A549 (cell line): Measurements from ENCODE around the gene SHC4. TPM values are rescaled to one million over a fixed set of nuclear protein-coding genes. Genes with fewer than 3 reads are reported as not detected.
"Not testable (repeated sequence)": the region's sequence is repeated elsewhere in the genome, so short reads cannot be mapped to it uniquely, and the experiment has no call there.

ENCODE experiments used
- ATAC-seq, 2 experiments: fragments of 200-7000 bp in 1 of 2; fragments of >200 bp in 1 of 2; cut with Nextera tagmentation in 1 of 2; cut with Tn5 transposase in 1 of 2; 3 replicates each; pipeline versions ENCODE4 v1.8.0 to v1.9.1; 2018 to 2020; ENCODE audit warnings: mild to moderate bottlenecking in 1 of 2, moderate library complexity in 1 of 2
- CTCF ChIA-PET: fragments of 300-600 bp; sonication (Branson Sonifier 250); formaldehyde crosslinking; extraction: SDS; loops from one replicate; lab custom pipeline; 2021; ENCODE audit warnings: antibody characterized with exemption, inconsistent platforms; lab: Yijun Ruan, JAX
- POLR2A ChIA-PET: fragments of 350-600 bp; formaldehyde crosslinking; extraction: SDS; loops from one replicate; lab custom pipeline; 2021; ENCODE audit warnings: antibody characterized with exemption, inconsistent platforms; lab: Yijun Ruan, JAX
- DNase-seq, 2 experiments: peaks; one replicate each; pipeline versions ENCODE4 v3.0.0 to v3.0.0-alpha.2; 2011 to 2016; ENCODE audit warnings: low read depth in 1 of 2, low spot score in 1 of 2
- FAIRE-seq: peaks from 2 replicates; lab custom pipeline; 2011; peaks lifted over from hg19 to GRCh38; lab: Jason Lieb, UNC
- H3K27ac ChIP-seq, 2 experiments: fragments of >200 bp; sonication (Bioruptor Twin); formaldehyde crosslinking; 3 replicates each; pipeline ENCODE4 v1.5.1; 2016 to 2017
- H3K4me1 ChIP-seq: fragments of >200 bp; sonication (Bioruptor Twin); formaldehyde crosslinking; 3 replicates; pipeline ENCODE4 v1.6.1; 2016
- H3K4me2 ChIP-seq: fragments of >200 bp; sonication (Bioruptor Twin); formaldehyde crosslinking; 3 replicates; pipeline ENCODE4 v1.6.1; 2016
- H3K4me3 ChIP-seq: fragments of >200 bp; sonication (Bioruptor Twin); formaldehyde crosslinking; 3 replicates; pipeline ENCODE4 v1.5.1; 2016
- H3K9me3 ChIP-seq: fragments of >200 bp; sonication (Bioruptor Twin); formaldehyde crosslinking; 3 replicates; pipeline ENCODE4 v1.6.1; 2016
- CBX8 ChIP-seq: fragments of 200-600 bp; sonication (generic); IDR thresholded peaks from 2 replicates; pipeline ENCODE4 v1.6.1; 2016
- CHD2 ChIP-seq: fragments of 150-350 bp; IDR thresholded peaks from 2 replicates; pipeline ENCODE4 v1.6.1; 2014; ENCODE audit warnings: low read length; ENCODE audit not compliant: partially characterized antibody
- CHD4 ChIP-seq: fragments of 200-600 bp; sonication (generic); IDR thresholded peaks from 2 replicates; pipeline ENCODE4 v1.6.1; 2016; ENCODE audit warnings: antibody characterized with exemption, mild to moderate bottlenecking, borderline replicate concordance
- E2F6 ChIP-seq: IDR thresholded peaks from 2 replicates; pipeline ENCODE4 v1.6.1; 2012; ENCODE audit warnings: low read depth, borderline replicate concordance
- EP300 ChIP-seq, 2 experiments: fragments of >200 bp; sonication (Bioruptor Twin); formaldehyde crosslinking; IDR thresholded peaks; 2 replicates in 1 of 2; 3 replicates in 1 of 2; pipeline ENCODE4 v1.6.1; 2016 to 2017
- ESRRA ChIP-seq: fragments of 150-350 bp; IDR thresholded peaks from 2 replicates; pipeline ENCODE4 v1.6.1; 2014; ENCODE audit warnings: mild to moderate bottlenecking, low read length, borderline replicate concordance
- FOSL2 ChIP-seq, 2 experiments: fragments of 450-650 bp in 1 of 2; fragments of >200 bp in 1 of 2; sonication (Bioruptor Twin) in 1 of 2; formaldehyde crosslinking; IDR thresholded peaks; 2 replicates each; pipeline versions ENCODE4 v1.5.0 to v1.6.1; 2016 to 2020; ENCODE audit warnings: mild to moderate bottlenecking in 1 of 2, moderate library complexity in 1 of 2
- FOXS1 ChIP-seq: fragments of 250-450 bp; sonication (Bioruptor Pico); IDR thresholded peaks from 2 replicates; pipeline ENCODE4 v1.5.0; 2020; ENCODE audit warnings: mild to moderate bottlenecking, moderate library complexity
- GATA3 ChIP-seq: IDR thresholded peaks from 2 replicates; pipeline ENCODE4 v1.6.1; 2012; ENCODE audit warnings: borderline replicate concordance
- HDAC2 ChIP-seq: fragments of 200-600 bp; sonication (generic); IDR thresholded peaks from 2 replicates; pipeline ENCODE4 v1.6.1; 2016
- JUNB ChIP-seq: fragments of >200 bp; sonication (Bioruptor Twin); formaldehyde crosslinking; IDR thresholded peaks from 2 replicates; pipeline ENCODE4 v1.6.1; 2016
- NFE2L2 ChIP-seq: fragments of 150-350 bp; conservative IDR thresholded peaks from 2 replicates; pipeline ENCODE4 v1.6.1; 2014; ENCODE audit warnings: low read length
- PHF8 ChIP-seq: fragments of 200-600 bp; sonication (generic); IDR thresholded peaks from 2 replicates; pipeline ENCODE4 v1.6.1; 2016; ENCODE audit warnings: low read depth, mild to moderate bottlenecking, antibody characterized with exemption, moderate library complexity, borderline replicate concordance
- RNF2 ChIP-seq: fragments of 200-600 bp; sonication (generic); IDR thresholded peaks from 2 replicates; pipeline ENCODE4 v1.6.1; 2016; ENCODE audit warnings: low read depth, mild to moderate bottlenecking, antibody characterized with exemption, moderate library complexity, borderline replicate concordance
- SMC3 ChIP-seq: fragments of >200 bp; sonication (Bioruptor Twin); formaldehyde crosslinking; IDR thresholded peaks from 3 replicates; pipeline ENCODE4 v1.6.1; 2018; ENCODE audit warnings: inconsistent platforms
- SREBF2 ChIP-seq: fragments of 450-650 bp; IDR thresholded peaks from 2 replicates; pipeline ENCODE4 v1.6.1; 2014; ENCODE audit warnings: mild to moderate bottlenecking, moderate library complexity
- TP53 ChIP-seq: fragments of 250-450 bp; sonication (Bioruptor Pico); IDR thresholded peaks from 2 replicates; pipeline ENCODE4 v1.5.0; 2021; ENCODE audit warnings: mild to moderate bottlenecking, moderate library complexity
- ZC3H11A ChIP-seq: fragments of 450-650 bp; IDR thresholded peaks from 2 replicates; pipeline ENCODE4 v1.6.1; 2014; ENCODE audit warnings: antibody characterized with exemption, mild to moderate bottlenecking
- ZNF302 ChIP-seq: fragments of 250-450 bp; sonication (Bioruptor Pico); IDR thresholded peaks from 2 replicates; pipeline ENCODE4 v1.9.0; 2021; ENCODE audit warnings: inconsistent platforms, mild to moderate bottlenecking, moderate library complexity
- WGBS: methylation state at CpG from one replicate; pipeline ENCODE4 v1.1.6; 2017; ENCODE audit errors: missing lambda C conversion rate; 5-methylcytosine and 5-hydroxymethylcytosine counted together
- polyA plus RNA-seq, 4 experiments: library from polyadenylated mRNA; depleted of rRNA in 3 of 4; stranded (reverse); fragments of >200 nt; fragmentation: RNase III in 1 of 4; extraction: RNeasy Plus Mini Kit Qiagen cat#74134 plus additional on column Dnase treatment in 1 of 4; gene quantifications; 2 replicates in 3 of 4; 3 replicates in 1 of 4; pipeline ENCODE4 v1.2.3, GENCODE V29; 2011 to 2017
- TF ChIP-seq, protein P1 (sequence below): fragments of 450-650 bp; IDR thresholded peaks from 2 replicates; pipeline ENCODE4 v1.6.1; 2014; ENCODE audit warnings: antibody characterized with exemption
- TF ChIP-seq, protein P2 (sequence below): IDR thresholded peaks from 2 replicates; pipeline ENCODE4 v1.6.1; 2012
- TF ChIP-seq, protein P3 (sequence below): fragments of >200 bp; sonication (Bioruptor Twin); formaldehyde crosslinking; IDR thresholded peaks from 3 replicates; pipeline ENCODE4 v1.5.1; 2016
- TF ChIP-seq, protein P4 (sequence below): fragments of >200 bp; sonication (Bioruptor Twin); formaldehyde crosslinking; IDR thresholded peaks from 3 replicates; pipeline ENCODE4 v1.6.1; 2016
- TF ChIP-seq, protein P5 (sequence below): fragments of 250-450 bp; sonication (Bioruptor Pico); IDR thresholded peaks from 2 replicates; pipeline ENCODE4 v1.5.0; 2020; ENCODE audit warnings: low read depth, mild to moderate bottlenecking, moderate library complexity

The SHC4 gene
- polyA plus RNA-seq, 2 of the 4 experiments (the other 2 are of a cell fraction): 0.08 to 0.16 TPM

DNA sequence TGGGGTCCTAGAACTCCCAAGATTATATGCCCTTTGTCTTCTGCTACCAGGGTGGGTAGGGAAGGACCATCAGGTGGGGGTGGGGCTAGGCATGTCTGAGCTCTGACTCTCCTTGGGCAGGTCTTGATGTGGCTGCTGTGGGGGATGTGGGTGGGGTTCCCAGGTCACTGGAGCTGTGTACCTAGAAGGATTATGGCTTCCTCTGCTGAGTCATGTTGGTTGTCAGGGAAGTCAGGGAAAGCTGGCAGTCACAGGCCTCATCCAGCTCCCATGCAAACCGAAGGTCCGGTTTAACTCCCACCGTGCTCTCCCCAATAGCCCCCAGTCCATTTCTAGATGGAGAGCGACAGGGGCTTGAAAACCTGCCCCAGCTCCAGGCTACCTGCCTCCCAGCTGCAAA, 50.6 kb downstream of the SHC4 start:
- FAIRE-seq (no peak), DNase-seq (peak in 1 of 2 experiments; percentile 12), ATAC-seq (no peak)
- 70% methylated on average over 2 of the region's 4 CpGs for WGBS
- no peak overlapping the region for H3K4me3 ChIP-seq
- 0 out of 3 replicates have a peak, but pooled peaks cover 4% of the 10 kb centered on the region for H3K4me1 ChIP-seq
- ChIA-PET POLR2A (no interaction called here), CTCF (interaction anchor here (0.9 to 1.3 kb wide), 2 partner anchors 56 to 133 kb away, joined by 3 read pairs; partner anchors contain the start of gene SECISBP2L)
- H3K27ac ChIP-seq: peak overlapping the region in 1 of 2 experiments; percentile 39; a peak in 2 of 6 replicates
- no peak overlapping the region for H3K4me2 ChIP-seq
- H3K9me3 ChIP-seq: no peaks in the 10 kb centered on the region
- TF ChIP-seq ESRRA (no peak), CHD2 (no peak), SMC3 (no peak), ZC3H11A (no peak), EP300 (IDR thresholded peaks at IDR 0.05) (no peak), HDAC2 (no peak), CHD4 (no peak)
- TF ChIP-seq, protein P1, sequence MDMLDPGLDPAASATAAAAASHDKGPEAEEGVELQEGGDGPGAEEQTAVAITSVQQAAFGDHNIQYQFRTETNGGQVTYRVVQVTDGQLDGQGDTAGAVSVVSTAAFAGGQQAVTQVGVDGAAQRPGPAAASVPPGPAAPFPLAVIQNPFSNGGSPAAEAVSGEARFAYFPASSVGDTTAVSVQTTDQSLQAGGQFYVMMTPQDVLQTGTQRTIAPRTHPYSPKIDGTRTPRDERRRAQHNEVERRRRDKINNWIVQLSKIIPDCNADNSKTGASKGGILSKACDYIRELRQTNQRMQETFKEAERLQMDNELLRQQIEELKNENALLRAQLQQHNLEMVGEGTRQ: no peak
- TF ChIP-seq, protein P2, sequence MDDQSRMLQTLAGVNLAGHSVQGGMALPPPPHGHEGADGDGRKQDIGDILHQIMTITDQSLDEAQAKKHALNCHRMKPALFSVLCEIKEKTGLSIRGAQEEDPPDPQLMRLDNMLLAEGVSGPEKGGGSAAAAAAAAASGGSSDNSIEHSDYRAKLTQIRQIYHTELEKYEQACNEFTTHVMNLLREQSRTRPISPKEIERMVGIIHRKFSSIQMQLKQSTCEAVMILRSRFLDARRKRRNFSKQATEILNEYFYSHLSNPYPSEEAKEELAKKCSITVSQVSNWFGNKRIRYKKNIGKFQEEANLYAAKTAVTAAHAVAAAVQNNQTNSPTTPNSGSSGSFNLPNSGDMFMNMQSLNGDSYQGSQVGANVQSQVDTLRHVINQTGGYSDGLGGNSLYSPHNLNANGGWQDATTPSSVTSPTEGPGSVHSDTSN: no peak
- TF ChIP-seq, protein P3, sequence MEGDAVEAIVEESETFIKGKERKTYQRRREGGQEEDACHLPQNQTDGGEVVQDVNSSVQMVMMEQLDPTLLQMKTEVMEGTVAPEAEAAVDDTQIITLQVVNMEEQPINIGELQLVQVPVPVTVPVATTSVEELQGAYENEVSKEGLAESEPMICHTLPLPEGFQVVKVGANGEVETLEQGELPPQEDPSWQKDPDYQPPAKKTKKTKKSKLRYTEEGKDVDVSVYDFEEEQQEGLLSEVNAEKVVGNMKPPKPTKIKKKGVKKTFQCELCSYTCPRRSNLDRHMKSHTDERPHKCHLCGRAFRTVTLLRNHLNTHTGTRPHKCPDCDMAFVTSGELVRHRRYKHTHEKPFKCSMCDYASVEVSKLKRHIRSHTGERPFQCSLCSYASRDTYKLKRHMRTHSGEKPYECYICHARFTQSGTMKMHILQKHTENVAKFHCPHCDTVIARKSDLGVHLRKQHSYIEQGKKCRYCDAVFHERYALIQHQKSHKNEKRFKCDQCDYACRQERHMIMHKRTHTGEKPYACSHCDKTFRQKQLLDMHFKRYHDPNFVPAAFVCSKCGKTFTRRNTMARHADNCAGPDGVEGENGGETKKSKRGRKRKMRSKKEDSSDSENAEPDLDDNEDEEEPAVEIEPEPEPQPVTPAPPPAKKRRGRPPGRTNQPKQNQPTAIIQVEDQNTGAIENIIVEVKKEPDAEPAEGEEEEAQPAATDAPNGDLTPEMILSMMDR: no peak

DNA sequence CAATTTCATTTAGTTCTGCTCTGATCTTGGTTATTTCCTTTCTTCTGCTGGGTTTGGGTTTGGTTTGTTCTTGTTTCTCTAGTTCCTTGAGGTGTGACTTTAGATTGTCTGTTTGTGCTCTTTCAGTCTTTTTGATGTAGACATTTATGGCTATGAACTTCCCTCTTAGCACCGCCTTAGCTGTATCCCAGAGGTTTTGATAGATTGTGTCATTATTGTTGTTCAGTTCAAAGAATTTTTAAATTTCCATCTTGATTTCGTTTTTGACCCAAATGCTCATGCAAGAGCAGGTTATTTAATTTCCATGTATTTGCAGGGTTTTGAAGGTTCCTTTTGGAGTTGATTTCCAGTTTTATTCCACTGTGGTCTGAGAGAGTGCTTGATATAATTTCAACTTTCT, 53.2 kb downstream of the SHC4 start:
- DNase-seq, H3K4me1 ChIP-seq, ATAC-seq, FAIRE-seq, CTCF ChIA-PET, H3K9me3 ChIP-seq, H3K27ac ChIP-seq, H3K4me3 ChIP-seq, POLR2A ChIA-PET: not testable (repeated sequence)
- 47% methylated on average over 2 of the region's 2 CpGs for WGBS
- TF ChIP-seq RNF2 (peak; percentile 89; the same call in 1 of the 2 replicates), CBX8 (peak; percentile 87)
- TF ChIP-seq, all 56 proteins: peak for 2; not testable (repeated sequence) for 54
- H3K4me2 ChIP-seq: not testable (repeated sequence)

GRCh38 chr15:48909313-48909712, 54.4 kb downstream of the SHC4 start:
- FAIRE-seq, POLR2A ChIA-PET, DNase-seq, H3K27ac ChIP-seq, ATAC-seq, H3K4me1 ChIP-seq, H3K9me3 ChIP-seq, CTCF ChIA-PET, H3K4me2 ChIP-seq, H3K4me3 ChIP-seq: not testable (repeated sequence)
- WGBS: 27% methylated on average over 2 of the region's 2 CpGs

- H3K4me3 ChIP-seq: no peak overlapping the region
- ATAC-seq (no peak), DNase-seq (no peak), FAIRE-seq (no peak)
- no peak overlapping the region for H3K4me2 ChIP-seq
- H3K4me1 ChIP-seq: no peaks in the 10 kb centered on the region
- 47% methylated on average over 1 of the region's 1 CpG for WGBS
- no peaks in the 10 kb centered on the region for H3K9me3 ChIP-seq
- no peak overlapping the region for H3K27ac ChIP-seq
- ChIA-PET POLR2A (interaction anchor here (1.2 kb wide), 1 partner anchor 28 kb away, joined by 3 read pairs; the partner anchor contains the start of gene EID1), CTCF (interaction anchor here (0.9 to 1.7 kb wide), 3 partner anchors 11 to 70 kb away, joined by 3 to 4 read pairs (median 4); no protein-coding TSS in a partner anchor)
- TF ChIP-seq ZNF302 (CRISPR knock-in tag) (no peak), SREBF2 (no peak), E2F6 (no peak), TP53 (no peak), FOXS1 (CRISPR knock-in tag) (no peak), ZC3H11A (no peak), PHF8 (no peak), JUNB (no peak), HDAC2 (no peak), NFE2L2 (no peak), GATA3 (no peak), FOSL2 (IDR thresholded peaks at IDR 0.05) (no peak), FOSL2 (CRISPR knock-in tag; IDR thresholded peaks at IDR 0.05) (no peak)
- TF ChIP-seq, protein P4, sequence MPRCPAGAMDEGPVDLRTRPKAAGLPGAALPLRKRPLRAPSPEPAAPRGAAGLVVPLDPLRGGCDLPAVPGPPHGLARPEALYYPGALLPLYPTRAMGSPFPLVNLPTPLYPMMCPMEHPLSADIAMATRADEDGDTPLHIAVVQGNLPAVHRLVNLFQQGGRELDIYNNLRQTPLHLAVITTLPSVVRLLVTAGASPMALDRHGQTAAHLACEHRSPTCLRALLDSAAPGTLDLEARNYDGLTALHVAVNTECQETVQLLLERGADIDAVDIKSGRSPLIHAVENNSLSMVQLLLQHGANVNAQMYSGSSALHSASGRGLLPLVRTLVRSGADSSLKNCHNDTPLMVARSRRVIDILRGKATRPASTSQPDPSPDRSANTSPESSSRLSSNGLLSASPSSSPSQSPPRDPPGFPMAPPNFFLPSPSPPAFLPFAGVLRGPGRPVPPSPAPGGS: no peak
- TF ChIP-seq, protein P5, sequence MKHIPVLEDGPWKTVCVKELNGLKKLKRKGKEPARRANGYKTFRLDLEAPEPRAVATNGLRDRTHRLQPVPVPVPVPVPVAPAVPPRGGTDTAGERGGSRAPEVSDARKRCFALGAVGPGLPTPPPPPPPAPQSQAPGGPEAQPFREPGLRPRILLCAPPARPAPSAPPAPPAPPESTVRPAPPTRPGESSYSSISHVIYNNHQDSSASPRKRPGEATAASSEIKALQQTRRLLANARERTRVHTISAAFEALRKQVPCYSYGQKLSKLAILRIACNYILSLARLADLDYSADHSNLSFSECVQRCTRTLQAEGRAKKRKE (CRISPR knock-in tag): no peak
Observed at GRCh38 chr15:48905847-48906246, 57.9 kb downstream of the SHC4 start.
